Activated CD4-positive, alpha-beta T cell treated with anti-CD3 and anti-CD28 coated beads for 36 hours (primary cell): ENCODE data around the gene USP17L26. TPM values are rescaled to one million over a fixed set of nuclear protein-coding genes. Genes with fewer than 3 reads are reported as not detected.
"Not testable (repeated sequence)": the region's sequence is repeated elsewhere in the genome, so short reads cannot be mapped to it uniquely, and the experiment has no call there.

Experiments used
- ATAC-seq: fragments of 200-7000 bp; cut with Tn5 transposase; one replicate; pipeline ENCODE4 v1.10.0; 2021; ENCODE audit warnings: mild to moderate bottlenecking, moderate library complexity
- CTCF ChIA-PET: fragments of 350-600 bp; sonication (Branson Sonifier 250); formaldehyde crosslinking; loops from one replicate; lab custom pipeline; 2021; ENCODE audit warnings: antibody characterized with exemption; lab: Charles Lee
- POLR2A ChIA-PET: fragments of 350-600 bp; sonication (Branson Sonifier 250); formaldehyde crosslinking; loops from one replicate; lab custom pipeline; 2021; ENCODE audit warnings: antibody characterized with exemption, inconsistent platforms; lab: Charles Lee
- DNase-seq: peaks from one replicate; pipeline ENCODE4 v3.0.0-alpha.2; 2020
- H3K27ac Mint-ChIP-seq: one replicate; pipeline ENCODE4 v1.8.0; 2021; ENCODE audit warnings: mixed read lengths
- H3K27me3 Mint-ChIP-seq: one replicate; pipeline ENCODE4 v1.8.0; 2021; ENCODE audit warnings: mixed read lengths
- H3K36me3 Mint-ChIP-seq: one replicate; pipeline ENCODE4 v1.8.0; 2021; ENCODE audit warnings: low read depth, mixed read lengths
- H3K4me1 Mint-ChIP-seq: one replicate; pipeline ENCODE4 v1.8.0; 2021; ENCODE audit warnings: mixed read lengths
- H3K4me3 Mint-ChIP-seq: one replicate; pipeline ENCODE4 v1.8.0; 2021; ENCODE audit warnings: mild to moderate bottlenecking, moderate library complexity, mixed read lengths
- H3K9me3 Mint-ChIP-seq: one replicate; pipeline ENCODE4 v1.8.0; 2021; ENCODE audit warnings: low read depth, mixed read lengths
- intact Hi-C, 2 experiments: fragments of 100-400 bp; cut with DNase I in 1 of 2; cut with micrococcal nuclease in 1 of 2; formaldehyde crosslinking; loops; one replicate each; pipeline versions ENCODE4 v1.14.2 to v1.15.1; 2022 to 2024; cut with DNase I, micrococcal nuclease
- total RNA-seq, 2 experiments: library from RNA; stranded (reverse); gene quantifications; one replicate each; pipeline ENCODE4 v1.2.3, GENCODE V29; 2021

Gene USP17L26, protein sequence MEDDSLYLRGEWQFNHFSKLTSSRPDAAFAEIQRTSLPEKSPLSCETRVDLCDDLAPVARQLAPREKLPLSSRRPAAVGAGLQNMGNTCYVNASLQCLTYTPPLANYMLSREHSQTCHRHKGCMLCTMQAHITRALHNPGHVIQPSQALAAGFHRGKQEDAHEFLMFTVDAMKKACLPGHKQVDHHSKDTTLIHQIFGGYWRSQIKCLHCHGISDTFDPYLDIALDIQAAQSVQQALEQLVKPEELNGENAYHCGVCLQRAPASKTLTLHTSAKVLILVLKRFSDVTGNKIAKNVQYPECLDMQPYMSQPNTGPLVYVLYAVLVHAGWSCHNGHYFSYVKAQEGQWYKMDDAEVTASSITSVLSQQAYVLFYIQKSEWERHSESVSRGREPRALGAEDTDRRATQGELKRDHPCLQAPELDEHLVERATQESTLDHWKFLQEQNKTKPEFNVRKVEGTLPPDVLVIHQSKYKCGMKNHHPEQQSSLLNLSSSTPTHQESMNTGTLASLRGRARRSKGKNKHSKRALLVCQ
- not detected for total RNA-seq

DNA sequence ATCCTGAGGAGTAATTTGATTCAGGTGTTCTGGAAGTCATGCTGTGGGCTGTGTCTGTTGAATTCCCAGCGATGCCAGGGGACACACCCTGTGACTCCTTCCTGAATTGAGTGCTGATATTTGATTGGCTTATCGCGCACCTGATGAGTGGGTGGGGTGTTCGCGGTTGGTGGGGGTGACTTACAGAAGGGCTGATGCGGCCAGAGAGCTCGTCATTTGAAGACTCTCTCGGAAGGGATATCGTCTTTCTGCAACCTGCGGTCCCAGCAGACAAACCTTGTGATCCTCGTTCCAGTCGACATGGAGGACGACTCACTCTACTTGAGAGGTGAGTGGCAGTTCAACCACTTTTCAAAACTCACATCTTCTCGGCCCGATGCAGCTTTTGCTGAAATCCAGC is at the start of gene USP17L26:
Gene USP17L26, plus strand, starts transcription at position 301 of the 400 bp plus-strand sequence. Its CDS starts 0 bp downstream, at position 301.
- CTCF ChIA-PET, H3K27me3 Mint-ChIP-seq, POLR2A ChIA-PET: not testable (repeated sequence)

DNA sequence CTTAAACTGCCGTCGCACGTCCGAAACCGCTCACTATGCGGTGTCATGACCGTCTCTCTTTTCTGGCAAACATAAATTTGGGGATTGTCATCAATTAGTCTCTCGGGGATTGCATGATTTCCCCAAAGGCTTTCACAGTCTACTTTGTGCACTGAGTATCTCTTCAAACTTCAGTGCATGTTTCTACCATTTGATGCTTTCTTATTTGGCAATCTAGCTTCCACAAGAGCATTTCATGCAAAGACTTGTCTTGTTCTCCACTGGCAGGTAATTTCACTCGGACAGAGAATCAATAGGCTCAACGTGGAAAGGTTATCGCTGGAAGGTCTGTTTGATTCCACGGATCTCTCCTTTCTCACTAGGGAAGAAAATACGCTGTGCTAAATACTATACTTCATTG is 10.3 kb upstream of the USP17L26 start:
- CTCF ChIA-PET, intact Hi-C loops: not testable (repeated sequence)

More for the DNA sequence above, at the start of gene USP17L26:
- H3K4me3 Mint-ChIP-seq, ATAC-seq, DNase-seq, H3K36me3 Mint-ChIP-seq, H3K4me1 Mint-ChIP-seq, H3K9me3 Mint-ChIP-seq, H3K27ac Mint-ChIP-seq, intact Hi-C loops: not testable (repeated sequence)

GRCh38 chr4:9324865-9325264 is 9.6 kb upstream of the USP17L26 start, which contains the start of gene USP17L24:
TSS of gene USP17L24 (plus strand) at chr4:9325165. CDS start at chr4:9325165, 0 bp downstream.
- H3K36me3 Mint-ChIP-seq, ATAC-seq, CTCF ChIA-PET, POLR2A ChIA-PET, H3K27me3 Mint-ChIP-seq, DNase-seq, intact Hi-C loops, H3K4me3 Mint-ChIP-seq, H3K4me1 Mint-ChIP-seq, H3K27ac Mint-ChIP-seq, H3K9me3 Mint-ChIP-seq: not testable (repeated sequence)

More for the DNA sequence above, 10.3 kb upstream of the USP17L26 start:
- DNase-seq, H3K27me3 Mint-ChIP-seq, POLR2A ChIA-PET, ATAC-seq, H3K36me3 Mint-ChIP-seq, H3K27ac Mint-ChIP-seq, H3K4me3 Mint-ChIP-seq, H3K4me1 Mint-ChIP-seq, H3K9me3 Mint-ChIP-seq: not testable (repeated sequence)

- not testable (repeated sequence) for H3K36me3 Mint-ChIP-seq
These were observed 4.8 kb upstream of the USP17L26 start, which contains the start of gene USP17L25 for GRCh38 chr4:9329611-9330010. TSS of gene USP17L25 (plus strand) at chr4:9329911. CDS start at chr4:9329911, 0 bp downstream.

DNA sequence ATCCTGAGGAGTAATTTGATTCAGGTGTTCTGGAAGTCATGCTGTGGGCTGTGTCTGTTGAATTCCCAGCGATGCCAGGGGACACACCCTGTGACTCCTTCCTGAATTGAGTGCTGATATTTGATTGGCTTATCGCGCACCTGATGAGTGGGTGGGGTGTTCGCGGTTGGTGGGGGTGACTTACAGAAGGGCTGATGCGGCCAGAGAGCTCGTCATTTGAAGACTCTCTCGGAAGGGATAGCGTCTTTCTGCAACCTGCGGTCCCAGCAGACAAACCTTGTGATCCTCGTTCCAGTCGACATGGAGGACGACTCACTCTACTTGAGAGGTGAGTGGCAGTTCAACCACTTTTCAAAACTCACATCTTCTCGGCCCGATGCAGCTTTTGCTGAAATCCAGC is 4.6 kb downstream of the USP17L26 start, which contains the start of gene USP17L5:
Gene USP17L5, plus strand, starts transcription at position 301 of the 400 bp plus-strand sequence. Its CDS starts 0 bp downstream, at position 301.
- not testable (repeated sequence) for H3K9me3 Mint-ChIP-seq, H3K27ac Mint-ChIP-seq

More at GRCh38 chr4:9329611-9330010, 4.8 kb upstream of the USP17L26 start, which contains the start of gene USP17L25:
- H3K4me3 Mint-ChIP-seq, H3K27ac Mint-ChIP-seq, DNase-seq, H3K27me3 Mint-ChIP-seq, ATAC-seq, H3K9me3 Mint-ChIP-seq, POLR2A ChIA-PET, H3K4me1 Mint-ChIP-seq, intact Hi-C loops, CTCF ChIA-PET: not testable (repeated sequence)

GRCh38 chr4:9343848-9344247 is 9.4 kb downstream of the USP17L26 start, which contains the start of gene USP17L27:
TSS of gene USP17L27 (plus strand) at chr4:9344148. CDS start at chr4:9344148, 0 bp downstream.
- CTCF ChIA-PET = not testable (repeated sequence)

More for the DNA sequence above, 4.6 kb downstream of the USP17L26 start, which contains the start of gene USP17L5:
- POLR2A ChIA-PET, ATAC-seq, DNase-seq, CTCF ChIA-PET, intact Hi-C loops, H3K27me3 Mint-ChIP-seq, H3K4me3 Mint-ChIP-seq, H3K36me3 Mint-ChIP-seq, H3K4me1 Mint-ChIP-seq: not testable (repeated sequence)

GRCh38 chr4:9348593-9348992 is 14.1 kb downstream of the USP17L26 start, which contains the start of gene USP17L28:
TSS of gene USP17L28 (plus strand) at chr4:9348893. CDS start at chr4:9348893, 0 bp downstream.
- H3K27me3 Mint-ChIP-seq, H3K9me3 Mint-ChIP-seq, ATAC-seq, DNase-seq, H3K4me3 Mint-ChIP-seq, CTCF ChIA-PET, H3K4me1 Mint-ChIP-seq, POLR2A ChIA-PET, H3K27ac Mint-ChIP-seq, H3K36me3 Mint-ChIP-seq, intact Hi-C loops: not testable (repeated sequence)

More at GRCh38 chr4:9343848-9344247, 9.4 kb downstream of the USP17L26 start, which contains the start of gene USP17L27:
- H3K27ac Mint-ChIP-seq, DNase-seq, H3K4me1 Mint-ChIP-seq, H3K36me3 Mint-ChIP-seq, H3K27me3 Mint-ChIP-seq, H3K4me3 Mint-ChIP-seq, ATAC-seq, POLR2A ChIA-PET, H3K9me3 Mint-ChIP-seq, intact Hi-C loops: not testable (repeated sequence)

DNA sequence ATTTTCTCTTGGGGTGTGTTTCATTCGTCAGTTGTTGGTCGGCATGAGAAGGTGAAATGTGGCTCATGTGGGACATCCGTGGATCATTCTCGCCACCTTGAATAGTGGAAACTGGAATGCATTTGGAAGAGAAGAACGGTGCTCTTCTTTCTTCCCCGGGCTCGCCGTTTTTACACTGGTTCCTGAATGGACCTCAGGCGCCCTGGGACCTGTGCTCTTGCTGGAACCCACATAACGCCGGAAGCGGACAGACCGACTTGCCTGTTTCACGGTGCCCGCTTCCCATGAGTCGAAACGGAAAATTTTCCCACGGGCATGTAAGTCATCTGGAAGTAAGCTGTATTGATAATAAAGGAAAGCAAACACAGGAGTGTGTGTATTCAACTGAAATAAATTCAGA is 16.4 kb downstream of the USP17L26 start:
- H3K27ac Mint-ChIP-seq, H3K9me3 Mint-ChIP-seq, H3K27me3 Mint-ChIP-seq, DNase-seq, intact Hi-C loops, ATAC-seq, CTCF ChIA-PET, POLR2A ChIA-PET, H3K4me3 Mint-ChIP-seq, H3K36me3 Mint-ChIP-seq, H3K4me1 Mint-ChIP-seq: not testable (repeated sequence)

- DNase-seq, H3K9me3 Mint-ChIP-seq, H3K4me3 Mint-ChIP-seq, H3K4me1 Mint-ChIP-seq, intact Hi-C loops, H3K27me3 Mint-ChIP-seq, POLR2A ChIA-PET, H3K36me3 Mint-ChIP-seq, ATAC-seq, H3K27ac Mint-ChIP-seq, CTCF ChIA-PET: not testable (repeated sequence)
These were observed 18.9 kb downstream of the USP17L26 start, which contains the start of gene USP17L29 for GRCh38 chr4:9353338-9353737. TSS of gene USP17L29 (plus strand) at chr4:9353638. CDS start at chr4:9353638, 0 bp downstream.

- ATAC-seq, POLR2A ChIA-PET, H3K4me3 Mint-ChIP-seq, intact Hi-C loops, H3K27me3 Mint-ChIP-seq, H3K36me3 Mint-ChIP-seq, CTCF ChIA-PET, H3K27ac Mint-ChIP-seq, DNase-seq, H3K4me1 Mint-ChIP-seq, H3K9me3 Mint-ChIP-seq: not testable (repeated sequence)
These were observed 28.4 kb downstream of the USP17L26 start, which contains the start of gene USP17L30 for GRCh38 chr4:9362829-9363228. TSS of gene USP17L30 (plus strand) at chr4:9363129. CDS start at chr4:9363129, 0 bp downstream.

DNA sequence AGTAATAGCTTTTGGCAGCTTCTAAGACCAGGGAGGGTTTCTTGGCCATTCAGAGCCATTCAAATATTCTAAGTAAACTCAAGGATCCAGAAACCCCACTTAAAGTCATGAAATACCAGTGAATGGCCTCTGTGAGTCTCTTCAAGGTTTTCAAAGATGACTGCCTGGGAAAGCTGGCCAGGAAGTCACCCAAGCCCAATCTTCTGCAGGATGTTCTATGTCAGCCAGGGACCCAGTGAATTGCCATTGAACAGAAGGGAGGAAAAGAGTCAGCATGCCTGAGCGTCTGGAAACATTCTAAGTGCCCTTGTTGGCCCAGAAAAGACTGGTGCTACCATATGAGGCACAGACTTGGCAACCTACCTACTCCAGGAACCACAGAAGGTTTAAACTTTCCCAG is 45.4 kb downstream of the USP17L26 start:
- H3K27ac Mint-ChIP-seq, DNase-seq, ATAC-seq, H3K9me3 Mint-ChIP-seq, POLR2A ChIA-PET, H3K4me1 Mint-ChIP-seq, H3K36me3 Mint-ChIP-seq, CTCF ChIA-PET, H3K4me3 Mint-ChIP-seq, H3K27me3 Mint-ChIP-seq, intact Hi-C loops: not testable (repeated sequence)
